Lower lobe of right lung (tissue), 2 donors: ENCODE results near the gene RNLS. TPM values are rescaled to one million over a fixed set of nuclear protein-coding genes. Genes with fewer than 3 reads are reported as not detected.

Experiments used
- ATAC-seq, 2 donors: fragments of 200-7000 bp; cut with Tn5 transposase; one replicate each; pipeline ENCODE4 v1.9.1; 2020 to 2022; ENCODE audit warnings: mild to moderate bottlenecking in 2 of 2, moderate library complexity in 2 of 2
- DNase-seq: peaks from one replicate; pipeline ENCODE4 v3.0.0-alpha.2; 2020
- H3K27ac ChIP-seq: fragments of 200-600 bp; one replicate; pipeline ENCODE4 v1.8.0; 2022
- H3K27me3 ChIP-seq: fragments of 200-600 bp; one replicate; pipeline ENCODE4 v1.8.0; 2022; ENCODE audit warnings: low read depth
- H3K36me3 ChIP-seq: fragments of 200-600 bp; one replicate; pipeline ENCODE4 v1.8.0; 2022; ENCODE audit warnings: mild to moderate bottlenecking
- H3K4me1 ChIP-seq: fragments of 200-600 bp; one replicate; pipeline ENCODE4 v1.8.0; 2022
- H3K4me3 ChIP-seq: fragments of 200-600 bp; one replicate; pipeline ENCODE4 v1.8.0; 2022; ENCODE audit warnings: mild to moderate bottlenecking
- H3K9me3 ChIP-seq: fragments of 200-600 bp; one replicate; pipeline ENCODE4 v1.8.0; 2022
- CTCF ChIP-seq: fragments of 200-600 bp; IDR thresholded peaks from one replicate; pipeline ENCODE4 v1.8.0; 2022; ENCODE audit warnings: antibody characterized with exemption, mild to moderate bottlenecking
- intact Hi-C: fragments of 100-400 bp; cut with DNase I; formaldehyde crosslinking; loops from one replicate; pipeline ENCODE4 v1.11.0; 2022
- long read RNA-seq: library from polyadenylated mRNA; unstranded; transcript quantifications from one replicate; pipeline ENCODE4 v2.0.0, GENCODE V29; 2021
- total RNA-seq: library from RNA; stranded (reverse); fragmentation: NEBNext Ultra II Directional; extraction: Animal tissue kit (Norgen Biotek cat#: 25700); gene quantifications from one replicate; pipeline ENCODE4 v1.2.1, GENCODE V29; 2021
- donor health status: DM: no; HTN: yes; CAD: no; lungs with severe emphysema.

The RNLS gene
- total RNA-seq, result 9.6 TPM
- long read RNA-seq, partial matches to known transcripts, result 0 of 3 reads
- long read RNA-seq, other reads (novel, unspliced or antisense), result 3 of 3 reads

GRCh38 chr10:88582806-88583583 lies at the start of gene RNLS:
TSS of gene RNLS (minus strand) at chr10:88583318.
- TF ChIP-seq CTCF, result peak; percentile 82
- DNase-seq, result peak; percentile 83
- peak within 1 kb of the TSS; percentile 96 for H3K27ac ChIP-seq
- no peaks in the 10 kb centered on the region for H3K36me3 ChIP-seq
- H3K27me3 ChIP-seq, result no peaks in the 10 kb centered on the region
- H3K4me3 ChIP-seq, result peak within 1 kb of the TSS; percentile 72
- H3K4me1 ChIP-seq, result peaks cover 6% of the 10 kb centered on the region
- ATAC-seq, result peak; percentile 97
- H3K9me3 ChIP-seq, result no peaks in the 10 kb centered on the region
- intact Hi-C loops, result no loop called here

- no peak for TF ChIP-seq CTCF
- H3K36me3 ChIP-seq, result no peaks in the 10 kb centered on the region
- H3K4me1 ChIP-seq, result no peaks in the 10 kb centered on the region
- DNase-seq, result no peak
- H3K9me3 ChIP-seq, result no peaks in the 10 kb centered on the region
- no peak overlapping the region for H3K4me3 ChIP-seq
- no peaks in the 10 kb centered on the region for H3K27me3 ChIP-seq
- no peak for ATAC-seq
- no peak overlapping the region for H3K27ac ChIP-seq
- intact Hi-C loops, result no loop called here
Observed at GRCh38 chr10:88624840-88625239, 41.7 kb upstream of the RNLS start.

- DNase-seq (no peak), ATAC-seq (no peak)
- Histone ChIP-seq H3K27ac (no peak overlapping the region), H3K4me1 (no peaks in the 10 kb centered on the region), H3K4me3 (no peak overlapping the region), H3K36me3 (no peaks in the 10 kb centered on the region), H3K27me3 (no peaks in the 10 kb centered on the region), H3K9me3 (no peaks in the 10 kb centered on the region)
- no peak for TF ChIP-seq CTCF
- intact Hi-C loops, result no loop called here
Observed at GRCh38 chr10:88623835-88624234, 40.7 kb upstream of the RNLS start.

- intact Hi-C loops, result no loop called here
- Histone ChIP-seq H3K27ac (no peak overlapping the region), H3K9me3 (no peaks in the 10 kb centered on the region), H3K4me3 (no peak overlapping the region), H3K4me1 (no peaks in the 10 kb centered on the region), H3K36me3 (no peaks in the 10 kb centered on the region), H3K27me3 (no peaks in the 10 kb centered on the region)
- TF ChIP-seq CTCF, result no peak
- ATAC-seq (no peak), DNase-seq (no peak)
Observed at GRCh38 chr10:88620441-88620840, 37.3 kb upstream of the RNLS start.

GRCh38 chr10:88618496-88618895 lies 35.4 kb upstream of the RNLS start:
- H3K4me3 ChIP-seq, result no peak overlapping the region
- no peaks in the 10 kb centered on the region for H3K36me3 ChIP-seq
- no peaks in the 10 kb centered on the region for H3K27me3 ChIP-seq
- ATAC-seq (no peak), DNase-seq (no peak)
- intact Hi-C loops, result no loop called here
- no peaks in the 10 kb centered on the region for H3K4me1 ChIP-seq
- peaks cover 5% of the 10 kb centered on the region for H3K9me3 ChIP-seq
- TF ChIP-seq CTCF, result no peak
- H3K27ac ChIP-seq, result no peak overlapping the region
